Endometrial microvascular endothelial cells (primary cell): ENCODE results near the gene IL3. TPM values are rescaled to one million over a fixed set of nuclear protein-coding genes. Genes with fewer than 3 reads are reported as not detected.

Experiments
- in situ Hi-C: cut with HindIII; loops from 2 replicates; pipeline ENCODE4 v1.10.0; 2017; ENCODE audit warnings: low sequenced_read_pairs, low pct_unique_long_range_greater_than_20kb; ENCODE audit errors: inconsistent ontology term
- total RNA-seq: library from RNA; depleted of rRNA; stranded (reverse); fragments of >200 nt; gene quantifications from one replicate; pipeline ENCODE4 v1.2.3, GENCODE V29; 2015; ENCODE audit errors: inconsistent ontology term

The IL3 gene
- total RNA-seq, 1 donor from 2014 or later = not detected

- in situ Hi-C loops = no loop called here
Measured at GRCh38 chr5:132054031-132054696, 6.3 kb upstream of the IL3 start.

GRCh38 chr5:132054697-132055440 lies 5.6 kb upstream of the IL3 start:
- in situ Hi-C loops = no loop called here

GRCh38 chr5:132055441-132055807 lies 5.0 kb upstream of the IL3 start:
- in situ Hi-C loops = no loop called here

- in situ Hi-C loops = no loop called here
Measured at GRCh38 chr5:132055808-132056609, 4.4 kb upstream of the IL3 start.

- in situ Hi-C loops = no loop called here
Measured at GRCh38 chr5:132056610-132057497, 3.6 kb upstream of the IL3 start.

- in situ Hi-C loops = no loop called here
Measured at GRCh38 chr5:132057498-132058255, 2.8 kb upstream of the IL3 start.

- in situ Hi-C loops = no loop called here
Measured at GRCh38 chr5:132058646-132059042, 1.8 kb upstream of the IL3 start.

- in situ Hi-C loops = no loop called here
Measured at GRCh38 chr5:132059043-132059695, 1.3 kb upstream of the IL3 start.

- in situ Hi-C loops = no loop called here
Measured at GRCh38 chr5:132059696-132060500, 557 bp upstream of the IL3 start.

GRCh38 chr5:132063090-132063911 lies 2.8 kb downstream of the IL3 start:
- in situ Hi-C loops = no loop called here

- in situ Hi-C loops = no loop called here
Measured at GRCh38 chr5:132064140-132064539, 3.7 kb downstream of the IL3 start.

- in situ Hi-C loops = no loop called here
Measured at GRCh38 chr5:132064738-132065331, 4.4 kb downstream of the IL3 start.

- in situ Hi-C loops = no loop called here
Measured at GRCh38 chr5:132065351-132065937, 5.0 kb downstream of the IL3 start.

- in situ Hi-C loops = no loop called here
Measured at GRCh38 chr5:132065951-132066701, 5.7 kb downstream of the IL3 start.

GRCh38 chr5:132066871-132067270 lies 6.4 kb downstream of the IL3 start:
- in situ Hi-C loops = no loop called here
